Stimulated activated CD4-positive, alpha-beta T cell treated with anti-CD3 and anti-CD28 coated beads, Interleukin-2, amount 100 ng/mL, for 48 hours (primary cell): Measurements from ENCODE around the gene TNS3.

Experiments used
- DNase-seq, 2 donors: peaks; one replicate each; pipeline ENCODE4 v3.0.0-alpha.2; 2020

Gene TNS3

GRCh38 chr7:47355684-47356083 is 226.2 kb downstream of the TNS3 start:
- DNase-seq: no peak

DNA sequence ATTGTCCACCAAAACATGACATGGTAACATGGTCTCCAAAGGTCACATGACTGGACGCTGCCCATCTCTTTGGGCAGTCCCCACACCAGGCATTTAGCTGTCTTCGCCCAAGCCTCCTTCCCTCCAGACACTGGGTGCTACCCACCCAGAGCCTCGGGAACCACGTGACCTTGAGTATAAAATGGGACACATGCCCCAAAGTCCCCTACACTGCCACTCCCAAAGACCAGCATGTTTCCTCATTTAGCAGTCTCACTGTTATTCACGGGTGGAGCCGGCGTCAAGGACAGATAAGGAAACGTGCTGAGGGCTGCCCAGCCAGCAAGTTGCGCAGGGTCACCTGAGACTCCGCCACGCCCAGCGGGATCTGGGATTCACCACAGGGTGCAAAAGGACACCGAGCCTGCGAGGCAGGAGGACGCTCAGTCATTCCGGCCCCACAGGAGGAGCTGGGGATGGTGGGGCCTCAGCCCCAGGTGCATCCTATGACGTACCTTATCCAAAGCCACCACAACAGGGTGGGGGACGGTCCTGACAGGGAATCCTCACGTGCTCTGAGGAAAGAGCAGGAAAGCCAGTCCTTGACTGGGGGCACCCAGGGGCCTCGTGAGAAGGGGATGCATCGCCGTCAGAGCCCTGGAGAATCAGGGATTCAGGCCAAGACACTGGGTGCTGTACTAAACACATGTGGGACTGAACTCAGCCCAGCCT is 226.9 kb downstream of the TNS3 start:
- no peak for DNase-seq

DNA sequence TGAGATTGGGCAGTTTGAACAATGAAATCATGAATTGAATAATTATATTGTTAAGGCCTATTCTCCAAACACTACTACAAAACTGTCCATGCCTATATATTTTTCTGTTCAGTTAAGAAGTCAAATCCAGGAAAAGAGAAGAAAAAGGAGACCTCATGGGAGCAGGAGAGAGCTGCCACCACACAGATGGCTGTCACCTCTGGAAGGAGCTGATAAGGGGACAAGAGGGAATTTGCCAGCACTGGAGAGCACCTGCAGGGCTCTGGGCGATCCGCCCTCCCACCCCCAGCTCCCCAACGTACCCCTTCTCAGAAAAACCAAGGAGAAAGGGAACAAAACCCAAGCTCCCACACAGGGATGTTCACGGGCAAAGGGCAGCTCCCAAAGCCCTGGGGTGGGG is 227.8 kb downstream of the TNS3 start:
- DNase-seq: no peak

- no peak for DNase-seq
Observed at GRCh38 chr7:47352394-47352968, 229.4 kb downstream of the TNS3 start.

DNA sequence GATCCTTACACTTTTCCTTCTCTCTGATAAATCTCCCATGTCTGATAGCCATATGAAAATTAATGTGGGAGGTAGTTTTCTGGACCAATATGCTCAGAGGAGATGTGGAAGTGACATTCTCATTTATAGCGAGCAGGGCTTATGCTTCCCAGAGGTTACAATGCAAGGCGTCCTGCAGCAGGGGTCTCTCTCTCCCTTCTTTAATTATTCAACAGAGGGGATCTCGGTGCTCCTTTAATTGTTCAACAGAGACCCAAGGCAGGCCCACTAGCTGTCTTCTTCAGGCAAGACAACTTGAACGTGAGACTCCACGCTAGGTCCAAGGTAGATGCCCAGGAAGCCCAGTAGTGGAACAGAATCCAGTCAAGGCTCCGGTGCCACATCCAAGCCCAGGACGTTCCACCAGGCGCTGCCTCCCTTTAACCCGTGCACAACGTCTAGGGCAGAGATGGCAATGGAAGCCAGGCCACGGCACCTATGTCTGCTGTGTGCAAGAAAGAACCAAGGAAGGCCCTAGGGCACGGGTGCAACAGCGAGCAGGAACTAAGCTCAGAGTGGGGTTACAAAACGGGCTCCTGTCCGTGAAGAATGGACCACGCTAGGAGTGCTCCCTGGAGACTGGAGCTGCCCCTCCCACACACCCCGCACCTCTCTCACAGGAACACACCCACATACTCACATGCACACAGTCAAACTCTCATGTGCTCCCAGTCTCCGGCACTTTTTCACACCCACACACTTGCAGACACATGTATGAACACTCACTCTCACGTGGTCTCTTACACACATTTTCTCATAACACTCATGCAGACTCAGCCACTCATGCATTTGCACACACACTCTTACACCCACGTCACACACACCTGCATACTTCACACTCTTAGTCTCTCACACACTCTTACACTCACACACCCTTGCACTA is 230.4 kb downstream of the TNS3 start:
- DNase-seq: no peak

- DNase-seq: no peak
Observed at GRCh38 chr7:47350425-47350824, 231.5 kb downstream of the TNS3 start.

DNA sequence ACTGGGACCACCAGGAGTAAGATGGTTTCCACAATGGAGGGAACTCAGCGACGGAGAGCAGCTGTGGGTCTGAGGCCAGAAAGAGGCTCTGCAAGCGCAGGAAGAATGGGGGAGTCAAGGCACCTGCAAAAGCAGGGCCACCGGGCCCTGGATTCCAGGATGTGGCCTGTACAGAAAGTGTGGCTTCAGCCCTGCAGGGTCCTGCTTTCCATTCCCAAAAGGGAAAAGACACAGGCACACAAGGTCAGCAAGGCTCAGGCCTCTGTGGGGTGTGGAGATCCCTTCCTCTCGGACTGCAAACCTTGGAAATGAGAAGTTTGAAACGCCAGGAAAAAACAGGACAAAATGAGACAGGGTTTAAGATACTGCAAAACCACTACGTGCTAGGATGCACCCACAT is 232.5 kb downstream of the TNS3 start:
- DNase-seq: no peak

- DNase-seq: no peak
Observed at GRCh38 chr7:47347816-47348385, 234.0 kb downstream of the TNS3 start.

GRCh38 chr7:47347346-47347745 is 234.6 kb downstream of the TNS3 start:
- DNase-seq: no peak

DNA sequence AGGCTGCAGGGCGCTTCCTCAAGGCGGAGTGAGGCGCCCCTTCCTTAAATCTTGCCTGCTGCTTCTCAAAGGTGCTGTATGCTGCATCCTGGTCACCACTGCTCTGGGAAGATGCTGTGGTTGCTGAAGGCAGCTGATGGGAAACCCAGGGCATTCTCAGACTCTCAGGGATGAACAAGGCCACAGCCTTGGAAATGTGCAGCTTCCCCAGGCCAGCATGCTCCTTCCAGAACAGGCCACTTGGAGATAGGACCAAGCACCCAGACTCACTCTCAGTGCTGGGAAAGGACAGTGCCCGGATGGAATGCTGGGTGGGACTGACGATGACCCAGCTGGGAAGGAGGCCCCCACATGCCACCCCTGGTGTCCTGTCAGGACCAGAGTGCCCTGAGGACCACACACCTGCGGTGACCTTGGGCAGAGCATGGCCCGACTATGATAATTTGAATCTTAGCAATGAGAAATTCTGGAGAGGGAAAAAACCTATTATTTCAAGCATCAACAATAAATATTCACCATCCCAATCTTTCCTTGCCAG is 235.5 kb downstream of the TNS3 start:
- no peak for DNase-seq

- no peak for DNase-seq
Observed at GRCh38 chr7:47345857-47346298, 236.0 kb downstream of the TNS3 start.

DNA sequence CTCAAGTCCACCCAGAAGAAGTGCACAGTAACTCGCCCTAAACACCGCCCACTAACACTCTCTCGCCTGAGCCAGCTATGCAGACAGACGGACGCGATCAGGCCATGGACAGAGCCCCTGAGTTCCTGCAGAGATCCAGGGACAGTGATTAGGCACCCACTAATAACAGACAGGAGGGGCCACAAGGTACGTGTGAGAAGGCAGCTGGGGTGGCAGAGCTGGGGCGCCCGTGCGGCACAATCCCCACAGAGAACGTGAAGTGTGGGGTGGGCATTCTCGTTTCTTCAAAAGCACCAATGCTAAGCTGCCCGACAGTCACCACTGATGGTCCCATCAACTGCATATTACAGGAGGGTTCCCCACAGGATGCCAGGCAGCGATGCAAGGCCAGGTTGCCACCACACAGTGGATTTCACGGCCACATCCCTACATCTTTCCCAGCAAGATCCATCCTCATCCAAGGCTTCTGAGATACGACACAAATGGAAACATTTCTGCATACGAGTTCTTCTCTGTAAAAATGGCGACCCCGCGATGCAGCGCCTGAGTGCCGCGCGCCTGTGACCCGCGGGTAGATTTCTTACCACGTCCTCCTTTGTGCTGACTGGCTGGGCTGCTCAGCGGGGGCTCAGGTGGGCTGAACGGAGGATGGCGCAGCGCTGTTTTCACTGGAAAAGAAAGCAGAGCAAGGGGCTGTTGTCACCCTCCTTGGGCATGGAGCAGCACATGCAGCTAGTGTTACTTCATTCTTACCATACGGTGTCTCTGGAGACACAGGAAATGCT is 237.5 kb downstream of the TNS3 start:
- no peak for DNase-seq

DNA sequence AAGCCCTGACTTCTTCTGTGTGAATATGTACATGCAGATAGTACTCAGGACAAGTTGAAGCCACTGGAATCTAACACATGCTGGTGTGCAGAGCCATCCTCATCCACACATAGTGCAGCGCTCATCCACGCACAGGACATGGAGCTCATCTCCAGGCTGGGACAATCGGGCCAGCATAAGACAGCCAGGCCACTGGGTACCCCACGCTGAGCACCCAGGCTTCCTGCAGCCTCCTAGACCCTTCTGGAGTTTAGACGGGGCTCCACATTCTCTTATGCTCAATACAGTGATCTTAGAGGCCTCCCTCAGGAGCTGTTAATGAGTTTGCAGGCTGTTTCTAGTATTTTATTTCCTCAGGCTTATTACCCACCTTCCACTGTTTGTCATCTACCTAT is 238.9 kb downstream of the TNS3 start:
- DNase-seq: no peak

DNA sequence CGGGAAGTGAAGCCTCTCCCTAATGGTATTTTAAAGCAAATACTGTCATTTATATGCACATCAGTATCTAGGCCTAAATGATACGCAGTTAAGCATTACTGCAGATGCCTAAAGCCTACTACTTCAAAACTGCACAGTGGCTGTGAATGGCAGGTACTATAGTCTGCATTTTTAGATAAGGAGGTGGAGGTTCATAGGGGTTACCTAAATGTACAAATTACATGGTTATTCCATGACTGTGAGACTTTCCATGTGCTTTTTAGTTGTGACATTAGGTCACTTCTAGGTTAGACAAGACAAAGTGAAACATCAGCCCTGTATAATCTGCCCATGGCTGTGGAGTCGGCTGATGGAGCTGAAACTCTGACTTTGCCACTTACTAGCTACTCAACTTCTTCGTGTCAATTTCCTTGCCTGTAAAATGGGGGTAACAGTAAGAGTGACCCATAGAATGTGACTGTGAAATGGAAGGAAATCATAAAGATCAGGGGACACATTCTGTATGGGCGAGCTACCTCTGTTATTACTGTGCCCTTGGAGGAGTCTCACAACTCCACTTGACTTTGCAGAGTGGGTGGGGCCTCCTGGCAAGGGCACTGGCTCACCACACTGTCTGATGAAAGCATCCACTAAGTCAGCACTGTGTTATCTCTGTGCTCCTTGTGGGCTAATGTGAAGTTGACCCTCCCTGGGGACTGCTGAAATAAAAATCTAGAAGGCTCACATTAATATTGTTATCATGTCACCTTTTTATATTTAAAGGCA is 239.4 kb downstream of the TNS3 start:
- no peak for DNase-seq

DNA sequence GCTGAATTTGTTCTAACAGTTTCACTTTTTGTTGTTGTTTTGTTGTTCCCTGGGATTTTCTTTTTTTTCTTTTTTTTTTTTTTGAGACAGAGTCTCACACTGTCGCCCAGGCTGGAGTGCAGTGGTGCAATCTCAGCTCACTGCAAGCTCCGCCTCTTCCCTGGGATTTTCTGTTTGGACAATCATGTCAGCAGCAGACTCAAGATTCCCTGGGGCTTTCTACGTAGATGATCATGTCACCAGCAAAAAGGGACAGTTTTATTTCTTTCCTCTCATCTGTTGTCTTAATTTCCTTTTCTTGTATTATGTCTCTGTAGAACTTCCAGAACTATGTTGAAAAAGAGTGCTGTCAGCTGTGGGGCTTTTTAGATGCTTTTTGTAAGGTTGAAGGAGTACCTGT is 241.4 kb downstream of the TNS3 start:
- no peak for DNase-seq

DNA sequence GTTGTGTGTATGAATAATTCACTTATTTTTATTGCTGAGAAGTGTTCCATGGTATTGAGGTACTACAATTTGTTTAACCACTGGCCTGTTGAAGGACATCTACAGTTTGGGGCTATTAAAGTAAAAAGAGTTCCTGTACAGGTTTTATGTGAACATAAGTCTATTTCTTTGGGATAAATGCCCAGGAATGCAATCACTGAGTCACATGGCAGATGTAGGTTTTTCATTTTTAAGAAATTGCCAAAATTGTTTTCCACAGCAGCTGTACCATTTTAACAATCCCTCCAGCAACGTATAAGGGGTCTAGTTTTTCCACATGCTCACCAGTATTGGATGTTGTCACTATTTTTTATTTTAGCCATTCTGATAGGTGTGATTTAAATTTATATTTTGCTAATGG is 243.9 kb downstream of the TNS3 start:
- no peak for DNase-seq

GRCh38 chr7:47337531-47337930 is 244.4 kb downstream of the TNS3 start:
- no peak for DNase-seq

DNA sequence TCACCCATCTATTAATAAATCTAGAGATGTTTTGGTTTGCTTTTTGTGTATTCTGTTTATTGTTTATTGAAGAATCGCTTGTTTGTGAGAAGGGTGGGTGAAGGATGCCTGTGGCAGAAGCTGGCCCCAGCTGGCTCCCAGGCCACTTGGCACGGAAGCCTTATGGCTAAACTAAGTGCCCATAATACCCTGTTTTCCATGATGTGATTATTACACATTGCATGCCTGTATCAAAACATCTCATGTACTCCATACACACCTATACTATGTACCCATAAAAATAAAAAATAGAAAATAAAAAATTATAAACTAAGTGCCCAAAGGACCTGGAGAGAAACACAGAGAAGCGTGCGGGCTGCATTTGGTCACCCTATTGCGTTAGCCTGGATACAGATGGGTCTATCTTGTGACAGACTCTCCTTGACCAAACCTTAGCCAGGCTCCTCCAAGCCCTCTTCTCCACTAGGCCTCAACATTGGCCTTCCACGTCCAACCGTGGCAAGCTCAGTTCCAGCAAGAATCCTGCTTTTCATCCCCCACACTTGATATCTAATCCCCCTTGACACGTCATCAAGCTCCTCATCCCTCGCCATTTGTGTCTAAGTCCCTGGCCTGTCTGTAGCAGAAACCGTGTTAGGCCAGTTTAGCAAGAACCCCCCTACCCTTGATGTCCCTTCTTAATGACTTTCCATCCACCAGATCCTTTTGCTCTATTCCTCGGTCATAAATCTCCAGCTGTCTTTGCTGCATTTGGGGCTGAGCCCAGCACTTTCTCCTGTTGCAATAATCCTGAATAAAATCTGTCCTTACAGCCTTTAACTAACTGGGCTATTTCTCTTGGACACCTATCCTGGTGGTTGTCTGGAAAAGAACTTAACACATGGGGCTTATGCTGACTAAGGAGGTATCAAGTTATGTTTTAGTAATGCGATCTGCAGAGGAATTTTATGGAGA is 245.2 kb downstream of the TNS3 start:
- no peak for DNase-seq

DNA sequence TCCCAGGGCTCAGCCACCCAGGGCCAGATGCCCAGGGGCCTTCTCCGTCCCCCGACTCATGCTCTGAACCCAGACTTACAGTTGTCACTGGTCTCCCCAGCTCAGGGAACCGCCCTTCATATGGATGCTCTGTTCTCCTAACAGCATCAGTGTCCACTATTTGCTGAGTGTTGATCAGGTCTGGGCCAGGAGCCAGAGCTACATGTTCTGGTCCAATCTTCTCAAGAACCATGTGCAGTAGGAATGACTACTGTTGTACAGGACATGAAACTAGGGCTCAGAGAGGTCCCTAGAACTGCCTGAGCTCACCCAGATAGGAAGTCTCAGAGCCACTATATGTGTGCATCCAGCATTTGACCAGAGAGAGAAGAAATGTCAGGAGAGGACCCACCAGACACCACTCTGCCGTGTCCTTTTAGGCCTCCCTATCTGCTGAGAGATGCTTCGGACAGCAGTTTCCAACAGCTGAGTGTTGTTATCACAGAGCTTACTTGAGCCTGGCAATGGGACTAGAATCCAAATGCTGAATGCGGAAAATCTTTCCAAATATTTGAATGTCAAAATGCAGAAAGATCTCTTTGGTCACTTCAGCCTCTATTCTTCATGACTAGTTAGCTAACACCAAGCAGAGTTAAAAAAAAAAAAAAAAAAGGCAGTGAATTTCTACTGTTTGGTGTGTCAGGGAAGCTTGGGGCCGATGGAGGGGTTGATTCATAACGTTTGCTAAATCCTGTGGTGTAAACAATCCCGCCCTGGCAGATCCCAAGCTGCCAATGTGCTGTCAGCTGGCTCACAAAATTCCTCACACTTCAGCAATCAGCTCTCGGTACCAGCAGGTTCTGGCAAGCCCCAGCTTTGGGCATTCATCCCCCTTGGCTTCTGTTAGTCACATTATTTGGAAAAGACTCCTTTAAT is 246.1 kb downstream of the TNS3 start:
- DNase-seq: no peak
